K562 (cell line): ENCODE measurements around the gene MYCBPAP. TPM values are rescaled to one million over a fixed set of nuclear protein-coding genes. Genes with fewer than 3 reads are reported as not detected.
A peak's percentile ranks its signal among the peaks of the same experiment; 100 is the strongest.

Experiments
- ATAC-seq: fragments of 200-7000 bp; cut with Tn5 transposase; 3 replicates; pipeline ENCODE4 v1.9.1; 2020; ENCODE audit warnings: moderate library complexity
- BruUV-seq: library from RNA; stranded (reverse); fragments of 400-500 nt; replicated peaks from 2 replicates; lab custom pipeline; 2021; lab: Mats Ljungman, UMichigan
- CTCF ChIA-PET: fragments of 300-600 bp; formaldehyde crosslinking; extraction: SDS; loops from one replicate; lab custom pipeline; 2021; ENCODE audit warnings: low intra/inter-chr PET ratio; lab: Yijun Ruan, JAX
- POLR2A ChIA-PET: fragments of 300-600, 350-650 bp; sonication (Branson Sonifier 250); formaldehyde crosslinking; extraction: SDS; loops from one replicate; lab custom pipeline; 2021; ENCODE audit warnings: antibody characterized with exemption, inconsistent platforms; lab: Yijun Ruan, JAX
- DNase-seq, 4 experiments: peaks; one replicate each; pipeline versions ENCODE4 v3.0.0 to v3.0.0-alpha.2; 2011 to 2018; ENCODE audit warnings: low spot score in 3 of 4, mixed read lengths in 3 of 4; ENCODE audit errors: extremely low read depth in 1 of 4
- FAIRE-seq: peaks from 2 replicates; lab custom pipeline; 2011; peaks lifted over from hg19 to GRCh38; lab: Jason Lieb, UNC
- H2AFZ ChIP-seq: 2 replicates; pipeline ENCODE4 v1.6.0; 2011; ENCODE audit warnings: low read depth, low read length, control low read depth, inconsistent platforms
- H3K27ac ChIP-seq: fragments of 200-600 bp; 3 replicates; pipeline ENCODE4 v1.8.0; 2011; ENCODE audit warnings: low read depth, mild to moderate bottlenecking, control low read depth, inconsistent platforms, low read length, moderate library complexity, mixed read lengths; ENCODE audit errors: extremely low read depth
- H3K27me3 ChIP-seq, 2 experiments: fragments of 300-600 bp in 1 of 2; 2 replicates in 1 of 2; 3 replicates in 1 of 2; pipeline versions ENCODE4 v1.6.0 to v1.8.0; 2011; ENCODE audit warnings: inconsistent platforms in 2 of 2, low read length in 2 of 2, mild to moderate bottlenecking in 1 of 2, mixed read lengths in 1 of 2, moderate library complexity in 1 of 2; ENCODE audit not compliant: control insufficient read depth in 2 of 2, insufficient read depth in 2 of 2
- H3K36me3 ChIP-seq: fragments of 300-600 bp; 3 replicates; pipeline ENCODE4 v1.8.0; 2011; ENCODE audit warnings: mild to moderate bottlenecking, low read length, inconsistent platforms; ENCODE audit not compliant: control insufficient read depth, insufficient read depth
- H3K4me1 ChIP-seq, 2 experiments: fragments of 200-600 bp in 1 of 2; replicated peaks in 1 of 2; 2 replicates in 1 of 2; 3 replicates in 1 of 2; pipeline versions ENCODE4 v1.5.1 to v1.8.0; 2011; ENCODE audit warnings: inconsistent platforms in 2 of 2, low read length in 2 of 2, mild to moderate bottlenecking in 1 of 2, mixed read lengths in 1 of 2, moderate library complexity in 1 of 2; ENCODE audit not compliant: control insufficient read depth in 2 of 2, insufficient read depth in 2 of 2
- H3K4me2 ChIP-seq: 2 replicates; pipeline ENCODE4 v1.6.1; 2011; ENCODE audit warnings: low read length, control low read depth, inconsistent platforms, mixed read lengths; ENCODE audit not compliant: insufficient read depth
- H3K4me3 ChIP-seq: fragments of 200-600 bp; sonication (generic), shearing (Covaris generic); 2 replicates; pipeline ENCODE4 v1.5.1; 2016; ENCODE audit warnings: control low read depth, inconsistent platforms
- H3K79me2 ChIP-seq: fragments of 200-600 bp; 3 replicates; pipeline ENCODE4 v1.8.0; 2011; ENCODE audit warnings: low read length, inconsistent platforms; ENCODE audit not compliant: control insufficient read depth, insufficient read depth
- H3K9ac ChIP-seq, 2 experiments: 2 replicates each; pipeline versions ENCODE4 v1.6.0 to v1.6.1; 2011; ENCODE audit warnings: low read depth in 2 of 2, low read length in 2 of 2, control low read depth in 1 of 2, inconsistent platforms in 1 of 2, mild to moderate bottlenecking in 1 of 2, mixed read lengths in 1 of 2; ENCODE audit not compliant: insufficient read depth in 1 of 2
- H3K9me1 ChIP-seq: one replicate; pipeline ENCODE4 v1.6.0; 2011; ENCODE audit warnings: inconsistent platforms, mild to moderate bottlenecking, low read length, moderate library complexity; ENCODE audit not compliant: control insufficient read depth, insufficient read depth
- H3K9me3 ChIP-seq: replicated peaks from 2 replicates; pipeline ENCODE4 v1.5.1; 2011; ENCODE audit warnings: low read depth, low read length, inconsistent platforms; ENCODE audit not compliant: control insufficient read depth, insufficient read depth
- H4K20me1 ChIP-seq: replicated peaks from 2 replicates; pipeline ENCODE4 v1.6.1; 2011; ENCODE audit warnings: low read length, inconsistent platforms, mixed read lengths; ENCODE audit not compliant: control insufficient read depth, insufficient read depth
- BDP1 ChIP-seq: IDR thresholded peaks from 3 replicates; pipeline ENCODE4 v1.6.1; 2011; ENCODE audit not compliant: insufficient read length, insufficient read depth
- PCBP2 ChIP-seq: fragments of 200-400 bp; formaldehyde crosslinking; IDR thresholded peaks from 2 replicates; pipeline ENCODE4 v1.6.1; 2018; ENCODE audit warnings: low read length, low read depth, mild to moderate bottlenecking, moderate library complexity; ENCODE audit not compliant: poor library complexity, severe bottlenecking
- SMAD4 ChIP-seq: fragments of 250-450 bp; sonication (Bioruptor Pico); conservative IDR thresholded peaks from 2 replicates; pipeline ENCODE4 v1.8.0; 2021; ENCODE audit warnings: inconsistent platforms, mild to moderate bottlenecking, moderate library complexity
- TGIF2 ChIP-seq: sonication (generic); formaldehyde crosslinking; IDR thresholded peaks from 2 replicates; pipeline ENCODE4 v1.8.1; 2022; ENCODE audit warnings: mild to moderate bottlenecking, missing genetic modification reagents, moderate library complexity
- ZNF316 ChIP-seq: fragments of 450-650 bp; IDR thresholded peaks from 2 replicates; pipeline ENCODE4 v1.6.1; 2016
- WGBS: fragments of 100-300 bp; shearing (Covaris generic); methylation state at CpG from one replicate; pipeline ENCODE4 v1.1.6; 2016; ENCODE audit warnings: low coverage, mixed read lengths; ENCODE audit not compliant: insufficient coverage; ENCODE audit errors: missing lambda C conversion rate; 5-methylcytosine and 5-hydroxymethylcytosine counted together
- in situ Hi-C: fragments of 300-500 bp; cut with MboI; formaldehyde crosslinking; loops from 4 replicates; pipeline ENCODE4 v1.15.0; 2018; ENCODE audit warnings: inconsistent platforms, mixed read lengths
- intact Hi-C: fragments of 100-400 bp; cut with micrococcal nuclease; formaldehyde crosslinking; loops from 2 replicates; pipeline ENCODE4 v1.14.2; 2022
- polyA plus RNA-seq, 8 experiments: library from polyadenylated mRNA; depleted of rRNA in 4 of 8; stranded (reverse) in 5 of 8; unstranded in 3 of 8; fragments of >200 nt; fragmentation: Nextera tagmentation in 2 of 8; fragmentation: Illumina TruSeq in 1 of 8; extraction: Ambion mirVana in 2 of 8; extraction: Trizol in 1 of 8; gene quantifications; 2 replicates each; pipeline versions ENCODE4 v1.2.1 to v1.2.3, GENCODE V29; 2011 to 2014; ENCODE audit warnings: inconsistent platforms in 1 of 8, missing spikeins in 1 of 8
- total RNA-seq, 7 experiments: library from RNA; depleted of rRNA in 6 of 7; stranded (reverse); fragments of >200 nt in 6 of 7; fragmentation: Illumina TruSeq in 2 of 7; extraction: Trizol in 2 of 7; gene quantifications; 2 replicates each; pipeline versions ENCODE4 v1.2.1 to v1.2.3, GENCODE V29; 2011 to 2021; ENCODE audit warnings: low replicate concordance in 1 of 7
- TF ChIP-seq, protein P1 (sequence below), 2 experiments: IDR thresholded peaks; 2 replicates each; pipeline ENCODE4 v1.6.1; 2012; ENCODE audit warnings: improper control_type of control experiment in 2 of 2, low read depth in 2 of 2, low read length in 2 of 2, borderline replicate concordance in 1 of 2

The MYCBPAP gene
- total and polyA plus RNA-seq, 9 of the 15 experiments (the other 6 are each of a cell fraction or from before 2014, with no cell fraction given) = not detected

GRCh38 chr17:50534979-50535326 lies 26.7 kb downstream of the MYCBPAP start:
- DNase-seq (no peak), FAIRE-seq (no peak), ATAC-seq (no peak)
- H3K4me3 ChIP-seq = no peak overlapping the region
- H3K36me3 ChIP-seq = no peaks in the 10 kb centered on the region
- H2AFZ ChIP-seq = no peak overlapping the region
- H3K27me3 ChIP-seq = peaks cover 25 to 58% of the 10 kb centered on the region in 2 experiments; a peak in 4 of 5 replicates
- peaks cover 16% of the 10 kb centered on the region; the same call in 1 of the 2 replicates for H4K20me1 ChIP-seq
- H3K4me2 ChIP-seq = no peak overlapping the region
- no peaks in the 10 kb centered on the region for H3K9me1 ChIP-seq
- H3K9me3 ChIP-seq = no peaks in the 10 kb centered on the region
- WGBS = 12% methylated on average over 2 of the region's 2 CpGs
- CTCF ChIA-PET = no interaction called here
- no TSS peak for BruUV-seq
- H3K79me2 ChIP-seq = no peaks in the 10 kb centered on the region
- in situ Hi-C loops (no loop called here), intact Hi-C loops (no loop called here)
- POLR2A ChIA-PET = interaction anchor here (0.7 kb wide), 1 partner anchor 140 kb away, joined by 3 read pairs; no protein-coding TSS in a partner anchor
- peaks cover 0 to 41% of the 10 kb centered on the region in 2 experiments; a peak in 3 of 5 replicates for H3K4me1 ChIP-seq
- TF ChIP-seq PCBP2 (no peak), SMAD4 (CRISPR knock-in tag) (no peak), BDP1 (no peak), TGIF2 (CRISPR knock-in tag) (no peak), ZNF316 (0 out of 2 replicates have a peak, but pooled peaks have one; percentile 2)
- TF ChIP-seq, protein P1, sequence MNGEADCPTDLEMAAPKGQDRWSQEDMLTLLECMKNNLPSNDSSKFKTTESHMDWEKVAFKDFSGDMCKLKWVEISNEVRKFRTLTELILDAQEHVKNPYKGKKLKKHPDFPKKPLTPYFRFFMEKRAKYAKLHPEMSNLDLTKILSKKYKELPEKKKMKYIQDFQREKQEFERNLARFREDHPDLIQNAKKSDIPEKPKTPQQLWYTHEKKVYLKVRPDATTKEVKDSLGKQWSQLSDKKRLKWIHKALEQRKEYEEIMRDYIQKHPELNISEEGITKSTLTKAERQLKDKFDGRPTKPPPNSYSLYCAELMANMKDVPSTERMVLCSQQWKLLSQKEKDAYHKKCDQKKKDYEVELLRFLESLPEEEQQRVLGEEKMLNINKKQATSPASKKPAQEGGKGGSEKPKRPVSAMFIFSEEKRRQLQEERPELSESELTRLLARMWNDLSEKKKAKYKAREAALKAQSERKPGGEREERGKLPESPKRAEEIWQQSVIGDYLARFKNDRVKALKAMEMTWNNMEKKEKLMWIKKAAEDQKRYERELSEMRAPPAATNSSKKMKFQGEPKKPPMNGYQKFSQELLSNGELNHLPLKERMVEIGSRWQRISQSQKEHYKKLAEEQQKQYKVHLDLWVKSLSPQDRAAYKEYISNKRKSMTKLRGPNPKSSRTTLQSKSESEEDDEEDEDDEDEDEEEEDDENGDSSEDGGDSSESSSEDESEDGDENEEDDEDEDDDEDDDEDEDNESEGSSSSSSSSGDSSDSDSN (IDR thresholded peaks at IDR 0.05; ENCODE audit: borderline replicate concordance in 1 of 2, low read depth in 2 of 2, low read length in 2 of 2) = no peak
- no peak overlapping the region for H3K27ac ChIP-seq
- no peak overlapping the region for H3K9ac ChIP-seq
